Dermis blood vessel endothelial cell (primary cell): ENCODE data around the gene TMEM266. TPM values are rescaled to one million over a fixed set of nuclear protein-coding genes. Genes with fewer than 3 reads are reported as not detected.

Experiments used
- DNase-seq: peaks from one replicate; pipeline ENCODE4 v3.0.0; 2010
- total RNA-seq: library from RNA; depleted of rRNA; stranded (reverse); fragments of >200 nt; gene quantifications from 2 replicates; pipeline ENCODE4 v1.2.3, GENCODE V29; 2014

TMEM266 gene
- total RNA-seq, 1 donor from 2014 or later = not detected

DNA sequence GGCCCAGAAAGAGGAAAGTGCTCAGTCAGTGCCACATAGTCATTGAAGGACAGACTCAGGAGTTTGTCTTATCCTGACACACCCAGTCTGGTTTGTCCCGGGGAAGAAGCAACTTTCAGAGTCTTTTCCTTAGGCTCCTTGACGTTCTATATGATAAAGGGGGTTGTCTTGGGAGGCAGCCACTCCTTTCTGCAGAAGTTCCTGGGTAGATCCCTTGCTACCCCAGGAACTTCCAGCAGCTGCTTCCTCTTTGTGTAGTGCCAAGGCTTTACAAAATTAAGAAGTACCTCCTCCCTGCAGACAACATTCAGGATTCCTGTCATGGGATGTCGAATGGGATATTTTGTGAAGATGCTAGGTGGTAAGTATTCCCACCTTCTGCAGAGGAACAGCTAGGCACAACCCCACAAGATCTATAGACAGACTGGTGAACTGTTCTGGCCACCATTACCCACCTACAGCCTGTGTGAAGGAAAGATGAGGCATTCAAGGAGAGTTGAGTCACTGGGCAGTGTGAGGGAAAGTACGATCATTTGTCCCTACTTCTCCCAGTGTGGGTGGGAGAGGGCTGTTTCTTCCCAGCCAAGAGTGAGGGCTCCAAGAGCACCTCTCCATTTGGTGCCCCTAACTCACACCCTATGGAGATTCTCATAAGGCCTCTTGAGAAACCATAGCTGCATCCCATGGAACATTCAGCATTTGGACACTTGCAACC lies 11.3 kb downstream of the TMEM266 start:
- no peak for DNase-seq

DNA sequence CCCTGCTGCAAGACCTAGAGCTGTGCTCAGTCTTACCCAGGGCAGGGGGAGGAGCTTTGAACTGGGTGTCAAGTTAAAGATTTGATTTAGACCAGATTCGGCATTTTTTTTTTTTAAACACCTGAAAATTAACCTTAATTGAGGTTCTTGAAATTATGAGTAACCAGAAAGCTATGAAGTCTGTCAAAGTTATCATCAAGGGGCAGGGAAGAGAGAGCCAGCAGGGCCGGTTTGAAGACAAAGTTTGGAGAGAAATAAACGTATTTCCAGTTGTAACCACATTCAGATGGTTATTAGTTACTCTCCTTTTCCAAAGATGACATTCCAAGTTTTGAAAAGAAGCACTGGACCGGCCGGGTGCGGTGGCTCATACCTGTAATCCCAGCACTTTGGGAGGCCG lies 12.0 kb downstream of the TMEM266 start:
- no peak for DNase-seq

- DNase-seq = no peak
Observed at GRCh38 chr15:76073554-76073953, 13.8 kb downstream of the TMEM266 start.

DNA sequence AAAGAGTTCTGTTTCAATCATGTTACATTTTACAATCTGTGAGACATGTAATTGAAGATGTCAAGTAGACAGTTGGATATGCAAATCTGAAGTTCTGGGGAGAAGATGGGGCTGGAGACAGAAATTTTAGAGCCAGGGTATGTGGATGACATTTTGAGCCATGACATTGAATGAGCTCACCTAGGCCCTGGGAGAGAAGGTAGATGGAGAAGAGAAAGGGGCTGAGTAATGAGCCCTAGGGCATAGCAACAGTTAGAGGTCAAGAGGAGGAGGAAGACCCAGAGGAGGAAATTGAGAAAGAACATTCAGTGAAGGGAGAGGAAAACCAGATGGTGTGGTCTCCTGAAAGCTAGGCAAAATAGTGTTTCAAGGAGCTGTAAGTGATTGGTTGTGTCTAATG lies 15.3 kb downstream of the TMEM266 start:
- no peak for DNase-seq

DNA sequence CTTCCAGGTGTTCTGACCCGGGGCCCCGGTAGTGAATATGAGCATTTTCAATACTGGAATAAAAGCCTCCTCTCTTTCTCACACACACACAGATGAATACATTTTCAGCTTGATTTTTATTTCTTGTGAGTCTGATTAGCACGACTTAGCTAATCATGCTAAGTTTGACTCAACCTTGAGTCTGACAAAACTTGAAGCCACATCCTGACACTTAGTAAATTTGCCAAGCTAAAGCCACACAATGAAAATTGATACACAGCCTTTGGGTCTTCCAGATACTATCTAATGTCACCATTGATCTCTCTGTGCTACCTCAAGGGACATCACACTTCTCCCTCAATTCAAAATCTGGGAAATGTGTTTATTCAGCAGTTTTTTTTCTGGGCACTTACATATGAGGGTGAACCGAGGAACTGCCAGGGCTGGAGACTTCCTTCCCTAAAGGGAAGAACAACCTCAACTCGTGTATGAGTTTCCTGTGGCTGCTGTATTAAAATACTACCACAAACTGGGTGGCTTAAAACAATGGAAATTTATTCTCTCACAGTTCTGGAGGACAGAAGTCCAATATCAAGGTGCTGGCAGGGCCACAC lies 18.6 kb downstream of the TMEM266 start:
- DNase-seq = no peak

DNA sequence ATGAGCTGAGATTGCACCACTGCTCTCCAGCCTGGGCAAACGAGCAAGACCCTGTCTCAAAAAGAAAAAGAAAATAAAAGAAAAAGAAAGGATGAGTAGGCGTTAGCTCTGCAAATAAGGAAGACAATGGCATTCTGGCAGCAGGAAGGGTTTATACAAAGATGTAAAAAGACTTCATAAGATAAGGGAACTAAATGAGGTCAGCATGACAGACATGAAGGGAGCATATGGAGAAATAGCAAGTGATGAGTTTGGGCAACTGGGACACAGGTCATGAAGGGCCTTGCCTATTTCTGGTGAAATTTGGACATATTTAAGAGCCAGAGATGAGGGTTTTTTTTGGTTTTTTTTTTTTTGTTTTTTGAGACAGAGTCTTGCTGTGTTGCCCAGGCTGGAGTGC lies 24.5 kb downstream of the TMEM266 start:
- DNase-seq = no peak

DNA sequence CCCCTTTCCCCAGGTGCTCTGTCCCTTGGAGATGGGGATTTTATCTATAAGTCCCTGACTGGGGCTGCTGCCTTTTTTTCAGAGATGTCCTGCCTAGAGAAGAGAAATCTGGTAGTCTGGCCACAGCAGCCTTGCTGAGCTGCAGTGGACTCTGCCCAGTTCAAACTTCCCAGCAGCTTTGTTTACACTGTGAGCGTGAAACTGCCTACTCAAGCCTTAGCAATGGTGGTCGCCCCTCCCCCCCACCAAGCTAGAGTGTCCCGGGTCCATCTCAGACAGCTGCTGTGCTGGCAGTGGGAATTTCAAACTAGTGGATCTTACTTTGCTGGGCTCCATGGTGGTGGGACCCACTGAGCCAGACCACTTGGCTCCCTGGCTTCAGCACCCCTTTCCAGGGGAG lies 38.9 kb downstream of the TMEM266 start:
- no peak for DNase-seq

GRCh38 chr15:76099388-76099787 lies 39.6 kb downstream of the TMEM266 start:
- no peak for DNase-seq

- no peak for DNase-seq
Observed at GRCh38 chr15:76100361-76100760, 40.6 kb downstream of the TMEM266 start.

GRCh38 chr15:76101655-76102054 lies 41.9 kb downstream of the TMEM266 start:
- no peak for DNase-seq

- DNase-seq = no peak
Observed at GRCh38 chr15:76105391-76105790, 45.6 kb downstream of the TMEM266 start.

- DNase-seq = no peak
Observed at GRCh38 chr15:76105911-76106310, 46.1 kb downstream of the TMEM266 start.

DNA sequence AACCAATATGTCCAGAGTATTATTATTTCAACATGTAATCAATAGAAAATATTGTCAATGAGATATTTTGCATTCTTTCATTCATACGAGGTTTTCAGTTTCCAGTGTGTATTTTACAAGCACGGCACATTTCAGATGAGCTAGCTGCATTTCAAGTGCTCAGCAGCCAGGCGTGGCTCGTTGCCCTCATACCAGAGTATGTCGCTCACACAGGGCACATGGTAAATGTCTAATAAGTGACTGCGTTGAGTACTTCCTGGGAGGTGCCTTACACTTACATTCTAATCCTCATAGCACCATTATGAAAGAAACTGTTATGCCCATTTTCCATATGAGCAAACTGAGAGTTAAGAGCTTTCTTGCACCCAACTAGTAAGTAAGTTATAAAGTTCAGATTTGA lies 47.4 kb downstream of the TMEM266 start:
- no peak for DNase-seq

DNA sequence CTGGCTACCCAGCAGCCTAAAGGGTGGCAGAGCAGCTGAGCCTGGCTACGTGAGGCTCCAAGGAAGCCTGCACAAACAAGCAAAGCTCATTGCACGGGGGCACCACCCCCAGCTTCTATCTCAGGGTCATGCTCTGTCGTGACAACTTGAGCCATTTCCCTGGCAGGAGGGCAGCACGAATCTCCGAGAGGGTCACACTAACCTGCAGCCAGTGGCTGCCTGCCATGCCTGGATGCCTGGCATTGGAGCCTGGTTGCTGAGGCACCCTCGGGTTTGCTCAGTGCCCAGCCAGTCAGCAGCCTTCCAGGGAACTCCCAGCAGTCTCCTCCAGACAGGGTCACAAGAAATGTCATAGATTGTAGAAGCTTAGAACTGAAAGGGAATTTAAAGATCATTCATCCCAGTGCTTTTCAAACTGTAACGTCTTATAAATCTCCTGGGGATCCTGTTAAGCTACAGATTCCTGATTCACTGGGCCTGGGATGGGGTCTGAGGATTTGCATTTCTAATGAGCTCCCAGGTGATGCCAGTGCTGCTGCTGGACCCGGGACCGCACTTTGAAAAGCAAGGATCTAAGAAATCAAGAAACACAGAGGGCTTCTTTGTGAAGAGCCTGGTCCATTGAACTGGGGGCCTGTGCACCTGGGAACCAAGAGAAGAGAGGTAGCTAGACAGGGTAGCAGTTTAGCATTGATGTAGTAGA lies 48.4 kb downstream of the TMEM266 start:
- DNase-seq = no peak

- no peak for DNase-seq
Observed at GRCh38 chr15:76109046-76109445, 49.3 kb downstream of the TMEM266 start.

- no peak for DNase-seq
Observed at GRCh38 chr15:76114561-76114960, 54.8 kb downstream of the TMEM266 start.

DNA sequence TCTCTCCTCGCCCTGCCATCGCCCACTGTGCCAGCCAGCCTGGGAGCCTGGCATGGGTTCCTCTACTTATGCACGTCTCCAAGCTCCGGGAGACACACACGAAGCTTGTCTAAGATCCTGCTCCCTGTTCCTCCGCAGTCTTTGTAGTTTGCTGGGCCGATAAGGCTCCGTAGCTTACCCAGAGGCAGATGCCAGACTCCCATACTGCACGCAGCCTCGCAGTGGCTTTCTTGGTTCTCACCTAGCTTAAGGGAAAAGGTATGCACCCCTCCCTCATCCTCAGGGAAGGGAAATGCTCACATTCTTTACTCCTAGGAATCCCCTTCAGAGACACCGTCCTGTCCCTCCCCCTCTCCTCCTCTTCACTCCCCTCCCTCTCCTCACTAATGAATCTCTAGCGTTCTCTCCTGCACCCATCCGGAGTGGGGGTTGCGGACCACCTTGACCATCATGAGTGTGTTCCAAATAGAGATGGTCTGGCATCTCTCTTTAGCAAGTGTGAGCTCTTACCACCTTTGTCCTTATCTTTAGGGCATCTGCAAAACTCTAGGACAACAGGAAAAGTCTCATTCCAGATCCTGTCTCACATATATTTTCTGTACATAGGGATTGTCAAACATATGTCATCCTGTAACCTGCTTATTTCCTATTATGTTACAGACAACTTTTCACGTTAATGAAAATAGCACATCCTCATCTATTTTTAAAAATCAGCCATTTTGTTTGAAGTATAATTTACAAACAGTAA lies 56.5 kb downstream of the TMEM266 start:
- no peak for DNase-seq

GRCh38 chr15:76117181-76117580 lies 57.4 kb downstream of the TMEM266 start:
- DNase-seq = no peak

DNA sequence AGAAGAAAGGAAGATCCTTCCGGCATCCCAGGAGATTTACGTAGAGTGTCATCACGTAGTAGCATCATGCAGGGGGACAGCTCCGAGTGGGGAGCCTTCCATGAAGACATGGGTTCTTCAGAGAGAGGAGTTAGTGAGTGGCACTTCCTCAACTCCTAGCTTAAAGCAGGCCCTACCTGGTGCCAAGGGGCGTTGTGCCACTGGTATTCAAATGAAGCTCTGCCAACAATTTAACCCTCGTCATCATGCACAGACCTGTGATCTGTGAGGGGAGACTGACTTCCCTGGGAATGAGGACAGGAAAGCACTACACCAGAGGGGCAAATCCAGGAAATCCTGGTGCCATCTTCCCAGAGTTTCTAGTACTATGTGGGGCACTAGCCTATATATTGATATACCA lies 59.0 kb downstream of the TMEM266 start:
- DNase-seq = no peak

DNA sequence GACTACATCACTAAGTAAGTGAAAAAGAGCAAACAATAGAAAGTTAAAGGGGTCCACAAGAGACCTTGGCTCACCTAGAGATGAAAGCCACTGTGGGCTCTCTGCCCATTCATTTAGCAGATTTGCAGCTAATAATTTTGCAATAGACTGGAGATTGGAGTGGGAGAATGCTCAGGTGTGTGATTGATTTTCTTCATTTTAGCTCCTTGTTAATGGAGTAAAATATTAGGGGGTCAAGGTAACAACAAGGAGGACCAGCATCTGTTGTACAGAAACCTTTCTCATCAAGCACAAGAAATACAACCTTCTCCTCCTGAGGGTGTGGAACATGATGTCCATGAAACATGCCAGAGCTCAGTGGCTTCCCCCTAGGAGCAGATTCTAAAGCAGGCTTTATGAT lies 63.2 kb downstream of the TMEM266 start:
- no peak for DNase-seq

- DNase-seq = no peak
Observed at GRCh38 chr15:76127169-76127568, 67.4 kb downstream of the TMEM266 start.

GRCh38 chr15:76127880-76128279 lies 68.1 kb downstream of the TMEM266 start:
- no peak for DNase-seq

GRCh38 chr15:76134537-76134936 lies 74.8 kb downstream of the TMEM266 start:
- no peak for DNase-seq
